SK-N-MC (cell line): Measurements from ENCODE around the gene DUSP16.

Experiments used
- EZH2 ChIP-seq: fragments of 200-600 bp; sonication (generic); IDR thresholded peaks from one replicate; pipeline ENCODE4 v1.6.1; 2017; ENCODE audit warnings: antibody characterized with exemption
- FOXP2 ChIP-seq: optimal IDR thresholded peaks from 2 replicates; pipeline ENCODE3; 2011; ENCODE audit warnings: mild to moderate bottlenecking, moderate library complexity; ENCODE audit not compliant: insufficient read depth; ENCODE audit errors: extremely low read length, control extremely low read depth
- POLR2AphosphoS5 ChIP-seq: IDR thresholded peaks from 2 replicates; pipeline ENCODE4 v1.6.1; 2012; ENCODE audit warnings: mild to moderate bottlenecking, low read depth, low read length, borderline replicate concordance

- TF ChIP-seq POLR2AphosphoS5 (no peak), EZH2 (no peak), FOXP2 (no peak)
Measured at GRCh38 chr12:12510141-12510540, 52.5 kb downstream of the DUSP16 start.
